ENCODE results near the gene PPM1B. TPM values are rescaled to one million over a fixed set of nuclear protein-coding genes. Genes with fewer than 3 reads are reported as not detected.

The PPM1B gene
- total RNA-seq, 1 experiment from 2014 or later: 52.9 TPM

DNA sequence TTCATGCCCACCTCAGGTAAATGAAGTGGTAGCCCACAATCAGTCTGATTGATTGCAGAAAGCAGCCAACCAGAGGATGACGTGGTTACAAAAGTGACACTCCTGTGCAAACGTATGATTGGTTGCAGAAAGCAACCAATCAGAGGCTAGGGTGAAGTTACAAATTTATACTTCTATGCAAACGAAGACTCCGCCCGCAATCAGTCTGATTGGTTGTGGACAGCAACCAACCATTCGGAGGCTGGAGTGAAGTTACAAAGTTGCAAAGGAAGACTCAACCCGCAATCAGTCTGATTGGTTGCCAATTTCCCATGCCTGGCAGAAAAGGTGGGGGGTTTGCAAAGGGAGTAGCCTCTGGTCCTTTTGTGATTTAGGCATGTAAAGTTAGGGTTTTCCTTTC is 102.6 kb downstream of the PPM1B start:
- Histone ChIP-seq H3K27me3 (no peaks in the 10 kb centered on the region), H3K4me3 (no peak overlapping the region), H3K36me3 (no peaks in the 10 kb centered on the region), H3K27ac (no peak overlapping the region), H3K9me3 (replicated peaks) (no peaks in the 10 kb centered on the region), H3K4me1 (peaks cover 25% of the 10 kb centered on the region)
- DNase-seq: no peak

GRCh38 chr2:44273076-44273475 is 104.4 kb downstream of the PPM1B start:
- Histone ChIP-seq H3K4me1 (peaks cover 22% of the 10 kb centered on the region), H3K9me3 (replicated peaks) (no peaks in the 10 kb centered on the region), H3K27ac (no peak overlapping the region), H3K36me3 (no peaks in the 10 kb centered on the region), H3K27me3 (no peaks in the 10 kb centered on the region), H3K4me3 (no peak overlapping the region)
- DNase-seq: no peak

DNA sequence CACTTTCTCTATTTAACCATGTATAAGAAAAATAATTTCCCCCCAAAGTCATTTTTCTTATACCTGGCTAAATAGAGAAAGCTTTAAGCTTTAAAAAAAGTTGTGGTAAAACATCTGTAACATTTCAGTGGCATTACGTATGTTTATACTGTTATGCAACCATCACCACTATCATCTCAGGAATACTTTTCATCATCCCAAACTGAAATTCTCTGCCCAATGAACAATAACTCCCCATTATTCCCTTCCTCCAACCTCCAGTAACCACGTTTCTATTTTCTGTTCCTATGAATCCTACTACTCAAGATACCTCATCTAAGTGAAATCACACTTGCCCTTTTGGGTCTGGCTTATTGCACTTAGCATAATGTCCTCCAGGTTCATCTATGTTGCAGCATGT is 104.9 kb downstream of the PPM1B start:
- H3K4me3 ChIP-seq: no peak overlapping the region
- H3K27me3 ChIP-seq: no peaks in the 10 kb centered on the region
- no peak for DNase-seq
- no peak overlapping the region for H3K27ac ChIP-seq
- H3K36me3 ChIP-seq: no peaks in the 10 kb centered on the region
- H3K9me3 ChIP-seq (replicated peaks): no peaks in the 10 kb centered on the region
- peaks cover 17% of the 10 kb centered on the region for H3K4me1 ChIP-seq

GRCh38 chr2:44275927-44276303 is 107.2 kb downstream of the PPM1B start:
- Histone ChIP-seq H3K36me3 (no peaks in the 10 kb centered on the region), H3K27me3 (no peaks in the 10 kb centered on the region), H3K4me1 (peaks cover 14% of the 10 kb centered on the region; the same call in 1 of the 2 replicates), H3K9me3 (replicated peaks) (no peaks in the 10 kb centered on the region), H3K4me3 (no peak overlapping the region), H3K27ac (no peak overlapping the region)
- DNase-seq: no peak

DNA sequence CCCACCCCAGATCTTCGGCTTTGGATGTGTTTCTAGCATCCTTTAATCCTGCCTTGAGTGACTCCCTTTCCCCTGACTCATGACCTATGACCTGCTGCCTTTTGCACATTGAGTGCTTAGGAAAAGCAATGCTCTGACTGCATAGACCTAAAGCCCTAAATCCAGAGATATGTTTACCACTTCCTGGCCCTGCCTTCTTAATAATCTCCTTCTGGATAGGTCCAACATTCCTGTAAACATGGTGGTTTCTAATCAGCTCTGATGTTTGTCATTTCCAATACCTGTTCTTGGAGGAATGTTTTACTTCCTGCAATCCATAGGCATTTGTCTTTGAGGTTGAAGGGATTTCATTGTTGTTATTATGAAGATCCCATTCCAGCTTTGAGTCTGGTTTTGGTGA is 108.9 kb downstream of the PPM1B start:
- peaks cover 14% of the 10 kb centered on the region; the same call in 1 of the 2 replicates for H3K4me1 ChIP-seq
- H3K27ac ChIP-seq: no peak overlapping the region
- H3K9me3 ChIP-seq (replicated peaks): no peaks in the 10 kb centered on the region
- DNase-seq: no peak
- H3K36me3 ChIP-seq: no peaks in the 10 kb centered on the region
- H3K4me3 ChIP-seq: no peak overlapping the region
- no peaks in the 10 kb centered on the region for H3K27me3 ChIP-seq

DNA sequence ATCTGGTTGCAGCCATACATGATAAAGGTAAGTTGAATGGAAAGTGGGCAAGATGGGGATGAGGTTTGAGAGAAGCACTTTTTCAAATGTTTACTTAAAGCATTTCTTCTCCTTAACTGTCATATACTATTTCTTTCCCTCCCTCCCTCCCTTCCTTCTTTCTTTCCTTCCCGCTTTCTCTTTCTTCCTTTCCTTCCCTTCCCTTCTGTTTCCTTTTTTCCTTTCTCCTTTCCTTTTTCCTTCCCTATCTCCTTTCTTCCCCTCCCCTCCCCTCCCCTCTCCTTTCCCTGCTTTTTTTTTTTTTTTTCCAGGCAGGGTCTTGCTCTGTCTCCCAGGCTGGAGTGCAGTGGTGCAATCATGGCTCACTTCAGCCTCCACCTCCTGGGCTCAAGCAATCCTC is 112.2 kb downstream of the PPM1B start:
- Histone ChIP-seq H3K4me3 (no peak overlapping the region), H3K27me3 (no peaks in the 10 kb centered on the region), H3K27ac (no peak overlapping the region), H3K9me3 (replicated peaks) (no peaks in the 10 kb centered on the region), H3K4me1 (peaks cover 11% of the 10 kb centered on the region; the same call in 1 of the 2 replicates), H3K36me3 (no peaks in the 10 kb centered on the region)
- no peak for DNase-seq

Other genes with a start within 250 kb of the PPM1B start
- gene LRPPRC, start 172.9 kb upstream of the PPM1B start, total RNA-seq (2014; rRNA removed; shearing (Covaris generic)): 157 and 173 TPM in 2 replicates
- gene SLC3A1, start 106.6 kb downstream of the PPM1B start, total RNA-seq (2014; rRNA removed; shearing (Covaris generic)): not detected in 2 replicates
- 64.1 and 74.0 TPM in 2 replicates for gene PREPL, start 192.6 kb downstream of the PPM1B start, total RNA-seq (2014; rRNA removed; shearing (Covaris generic))
- 11.3 and 11.9 TPM in 2 replicates for gene CAMKMT, start 193.1 kb downstream of the PPM1B start, total RNA-seq (2014; rRNA removed; shearing (Covaris generic))

Measured in SJCRH30 (cell line).